MM.1S (cell line): ENCODE data around the gene TRIM54.
A peak's percentile ranks its signal among the peaks of the same experiment; 100 is the strongest.
"Not testable (repeated sequence)": the region's sequence is repeated elsewhere in the genome, so short reads cannot be mapped to it uniquely, and the experiment has no call there.

Experiments used
- DNase-seq: peaks from one replicate; pipeline ENCODE4 v3.0.0-alpha.2; 2015
- H2AFZ ChIP-seq: fragments of 300-600 bp; sonication (generic); 2 replicates; pipeline ENCODE4 v1.6.0; 2016; ENCODE audit warnings: antibody characterized with exemption, low read length
- H3F3A ChIP-seq: fragments of 300-600 bp; sonication (generic); 2 replicates; pipeline ENCODE4 v1.6.1; 2016; ENCODE audit warnings: mild to moderate bottlenecking, antibody characterized with exemption, low read length, moderate library complexity, mixed read lengths; ENCODE audit not compliant: insufficient read depth
- H3K27ac ChIP-seq: fragments of 300-600 bp; sonication (generic); 2 replicates; pipeline ENCODE4 v1.5.1; 2016; ENCODE audit warnings: mild to moderate bottlenecking, low read length
- H3K27me3 ChIP-seq: fragments of 300-600 bp; sonication (generic); replicated peaks from 2 replicates; pipeline ENCODE4 v1.6.0; 2016; ENCODE audit warnings: low read length; ENCODE audit not compliant: insufficient read depth
- H3K36me3 ChIP-seq: fragments of 300-600 bp; sonication (generic); replicated peaks from 2 replicates; pipeline ENCODE4 v1.6.1; 2016; ENCODE audit warnings: mild to moderate bottlenecking, low read length, mixed read lengths; ENCODE audit not compliant: insufficient read depth
- H3K4me1 ChIP-seq: fragments of 300-600 bp; sonication (generic); 2 replicates; pipeline ENCODE4 v1.6.1; 2016; ENCODE audit warnings: low read length, mixed read lengths
- H3K4me2 ChIP-seq: fragments of 300-600 bp; sonication (generic); 2 replicates; pipeline ENCODE4 v1.6.0; 2016; ENCODE audit warnings: low read depth, low read length
- H3K4me3 ChIP-seq: fragments of 300-600 bp; sonication (generic); 2 replicates; pipeline ENCODE4 v1.5.1; 2016; ENCODE audit warnings: low read length, mixed read lengths
- H3K79me2 ChIP-seq: fragments of 300-600 bp; sonication (generic); 2 replicates; pipeline ENCODE4 v1.6.1; 2016; ENCODE audit warnings: mixed run types, low read length, mixed read lengths
- H3K9ac ChIP-seq: fragments of 300-600 bp; sonication (generic); 2 replicates; pipeline ENCODE4 v1.6.1; 2016; ENCODE audit warnings: low read length, mixed read lengths
- H3K9me2 ChIP-seq: fragments of 300-600 bp; sonication (generic); replicated peaks from 2 replicates; pipeline ENCODE4 v1.6.1; 2016; ENCODE audit warnings: mild to moderate bottlenecking, low read length, mixed read lengths; ENCODE audit not compliant: insufficient read depth
- H3K9me3 ChIP-seq: fragments of 300-600 bp; sonication (generic); replicated peaks from 2 replicates; pipeline ENCODE4 v1.6.1; 2016; ENCODE audit warnings: mild to moderate bottlenecking, low read length, mixed read lengths; ENCODE audit not compliant: insufficient read depth
- H4K20me1 ChIP-seq: fragments of 300-600 bp; sonication (generic); 2 replicates; pipeline ENCODE4 v1.6.1; 2016; ENCODE audit warnings: mild to moderate bottlenecking, low read length, moderate library complexity, mixed read lengths; ENCODE audit not compliant: insufficient read depth
- EZH2 ChIP-seq: fragments of 300-600 bp; sonication (generic); optimal IDR thresholded peaks from 2 replicates; pipeline ENCODE3; 2017; ENCODE audit warnings: low read depth, mild to moderate bottlenecking, antibody characterized with exemption, low read length, mixed read lengths
- EZH2phosphoT487 ChIP-seq: fragments of 300-600 bp; sonication (generic); IDR thresholded peaks from 2 replicates; pipeline ENCODE4 v1.6.1; 2018; ENCODE audit warnings: antibody characterized with exemption, low read length
- TF ChIP-seq, protein P1 (sequence below): fragments of 300-600 bp; sonication (generic); IDR thresholded peaks from 2 replicates; pipeline ENCODE4 v1.5.1; 2016; ENCODE audit warnings: antibody characterized with exemption, low read length, mixed read lengths

Gene TRIM54

DNA sequence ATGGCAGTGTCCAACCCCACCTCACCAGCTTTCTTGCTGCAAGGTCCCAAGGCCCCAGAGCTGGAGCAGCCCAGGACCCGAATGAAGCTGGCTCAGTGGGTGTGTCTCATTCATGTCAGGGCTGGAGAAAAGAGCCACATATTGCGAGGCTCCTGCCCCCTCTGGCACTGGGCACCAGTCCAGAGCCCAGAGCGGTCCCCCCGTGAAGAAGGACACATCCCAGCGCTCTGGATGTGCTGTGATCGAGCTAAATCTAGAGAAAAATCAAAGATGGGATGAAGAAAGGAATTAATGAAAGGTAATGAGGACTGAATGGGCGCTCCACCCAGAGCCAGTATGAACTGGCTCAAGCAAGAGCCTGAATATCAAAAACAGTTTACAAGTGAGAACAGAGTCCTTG, 53.9 kb downstream of the TRIM54 start:
- H4K20me1 ChIP-seq, result no peaks in the 10 kb centered on the region
- no peaks in the 10 kb centered on the region for H3F3A ChIP-seq
- no peak for DNase-seq
- no peaks in the 10 kb centered on the region for H3K79me2 ChIP-seq
- H3K4me1 ChIP-seq, result no peaks in the 10 kb centered on the region
- H3K36me3 ChIP-seq, result peaks cover under 1% of the 10 kb centered on the region
- no peak overlapping the region for H3K27ac ChIP-seq
- H3K9me3 ChIP-seq, result no peaks in the 10 kb centered on the region
- TF ChIP-seq EZH2phosphoT487 (no peak), EZH2 (no peak)
- TF ChIP-seq, protein P1, sequence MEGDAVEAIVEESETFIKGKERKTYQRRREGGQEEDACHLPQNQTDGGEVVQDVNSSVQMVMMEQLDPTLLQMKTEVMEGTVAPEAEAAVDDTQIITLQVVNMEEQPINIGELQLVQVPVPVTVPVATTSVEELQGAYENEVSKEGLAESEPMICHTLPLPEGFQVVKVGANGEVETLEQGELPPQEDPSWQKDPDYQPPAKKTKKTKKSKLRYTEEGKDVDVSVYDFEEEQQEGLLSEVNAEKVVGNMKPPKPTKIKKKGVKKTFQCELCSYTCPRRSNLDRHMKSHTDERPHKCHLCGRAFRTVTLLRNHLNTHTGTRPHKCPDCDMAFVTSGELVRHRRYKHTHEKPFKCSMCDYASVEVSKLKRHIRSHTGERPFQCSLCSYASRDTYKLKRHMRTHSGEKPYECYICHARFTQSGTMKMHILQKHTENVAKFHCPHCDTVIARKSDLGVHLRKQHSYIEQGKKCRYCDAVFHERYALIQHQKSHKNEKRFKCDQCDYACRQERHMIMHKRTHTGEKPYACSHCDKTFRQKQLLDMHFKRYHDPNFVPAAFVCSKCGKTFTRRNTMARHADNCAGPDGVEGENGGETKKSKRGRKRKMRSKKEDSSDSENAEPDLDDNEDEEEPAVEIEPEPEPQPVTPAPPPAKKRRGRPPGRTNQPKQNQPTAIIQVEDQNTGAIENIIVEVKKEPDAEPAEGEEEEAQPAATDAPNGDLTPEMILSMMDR, result no peak
- H3K4me2 ChIP-seq, result no peak overlapping the region
- no peak overlapping the region for H2AFZ ChIP-seq
- no peaks in the 10 kb centered on the region for H3K9me2 ChIP-seq
- no peak overlapping the region for H3K9ac ChIP-seq
- no peak overlapping the region for H3K4me3 ChIP-seq
- no peaks in the 10 kb centered on the region for H3K27me3 ChIP-seq

DNA sequence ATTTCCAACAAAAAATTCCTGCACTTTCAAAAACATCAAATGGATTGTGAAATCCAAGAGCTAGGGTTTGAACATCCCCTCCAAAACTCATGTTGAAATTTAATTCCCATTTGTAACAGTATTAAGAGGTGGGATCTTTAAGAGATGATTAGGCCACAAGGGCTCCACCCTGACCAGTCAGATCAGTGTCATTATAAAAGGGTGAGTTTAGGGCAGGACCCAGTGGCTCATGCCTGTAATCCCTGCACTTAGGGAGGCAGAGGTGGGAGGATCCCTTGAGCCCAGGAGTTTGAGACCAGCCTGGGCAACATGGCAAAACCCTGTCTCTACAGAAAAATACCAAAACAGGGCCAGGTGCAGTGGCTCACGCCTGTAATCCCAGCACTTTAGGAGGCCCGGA, 65.4 kb downstream of the TRIM54 start:
- Histone ChIP-seq H3K79me2 (peaks cover 94% of the 10 kb centered on the region), H3K9ac (no peak overlapping the region), H3K9me2 (no peaks in the 10 kb centered on the region), H3K27ac (no peak overlapping the region), H3K4me3 (no peak overlapping the region), H3K4me1 (peaks cover 18% of the 10 kb centered on the region), H3K4me2 (no peak overlapping the region), H3K9me3 (no peaks in the 10 kb centered on the region), H3K27me3 (no peaks in the 10 kb centered on the region), H3F3A (peaks cover 9% of the 10 kb centered on the region; the same call in 1 of the 2 replicates), H3K36me3 (no peaks in the 10 kb centered on the region), H2AFZ (no peak overlapping the region), H4K20me1 (no peaks in the 10 kb centered on the region)
- TF ChIP-seq, protein P1, result no peak
- TF ChIP-seq EZH2, result no peak
- no peak for TF ChIP-seq EZH2phosphoT487
- no peak for DNase-seq

DNA sequence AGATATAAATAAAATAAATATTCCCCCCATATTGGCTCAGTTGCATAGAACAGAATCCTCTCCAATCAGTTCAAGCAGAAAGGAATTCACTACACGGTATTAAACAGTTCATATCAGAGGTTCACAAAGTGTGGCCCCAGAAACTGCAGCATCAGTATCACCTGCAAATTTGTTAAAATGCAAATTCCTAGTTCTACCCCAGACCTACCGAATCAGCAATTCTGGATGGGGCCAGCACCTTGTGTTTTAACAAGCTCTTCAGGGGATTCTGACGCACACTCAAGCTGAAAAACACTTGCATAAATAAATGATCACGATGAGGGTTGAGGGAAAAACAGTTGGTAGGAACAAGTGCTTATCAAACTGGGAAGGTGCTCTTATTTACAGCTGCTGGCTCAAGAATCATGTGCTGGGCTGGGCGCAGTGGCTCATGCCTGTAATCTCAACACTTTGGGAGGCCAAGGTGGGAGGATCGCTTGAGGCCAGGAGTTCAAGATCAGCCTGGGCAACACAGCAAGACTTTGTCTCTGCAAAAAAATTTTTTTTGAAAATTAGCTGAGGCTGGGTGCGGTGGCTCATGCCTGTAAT, 68.0 kb downstream of the TRIM54 start:
- Histone ChIP-seq H3K9me2 (no peaks in the 10 kb centered on the region), H3K4me3 (no peak overlapping the region), H4K20me1 (no peaks in the 10 kb centered on the region), H2AFZ (no peak overlapping the region), H3F3A (peaks cover 9% of the 10 kb centered on the region; the same call in 1 of the 2 replicates), H3K27ac (peak overlapping the region; percentile 69; the same call in 1 of the 2 replicates), H3K36me3 (no peaks in the 10 kb centered on the region), H3K79me2 (peaks cover 94% of the 10 kb centered on the region), H3K9ac (no peak overlapping the region), H3K4me1 (peaks cover 18% of the 10 kb centered on the region), H3K27me3 (no peaks in the 10 kb centered on the region), H3K4me2 (peak overlapping the region; percentile 39), H3K9me3 (no peaks in the 10 kb centered on the region)
- peak; percentile 81 for DNase-seq
- TF ChIP-seq EZH2 (no peak), EZH2phosphoT487 (no peak)

DNA sequence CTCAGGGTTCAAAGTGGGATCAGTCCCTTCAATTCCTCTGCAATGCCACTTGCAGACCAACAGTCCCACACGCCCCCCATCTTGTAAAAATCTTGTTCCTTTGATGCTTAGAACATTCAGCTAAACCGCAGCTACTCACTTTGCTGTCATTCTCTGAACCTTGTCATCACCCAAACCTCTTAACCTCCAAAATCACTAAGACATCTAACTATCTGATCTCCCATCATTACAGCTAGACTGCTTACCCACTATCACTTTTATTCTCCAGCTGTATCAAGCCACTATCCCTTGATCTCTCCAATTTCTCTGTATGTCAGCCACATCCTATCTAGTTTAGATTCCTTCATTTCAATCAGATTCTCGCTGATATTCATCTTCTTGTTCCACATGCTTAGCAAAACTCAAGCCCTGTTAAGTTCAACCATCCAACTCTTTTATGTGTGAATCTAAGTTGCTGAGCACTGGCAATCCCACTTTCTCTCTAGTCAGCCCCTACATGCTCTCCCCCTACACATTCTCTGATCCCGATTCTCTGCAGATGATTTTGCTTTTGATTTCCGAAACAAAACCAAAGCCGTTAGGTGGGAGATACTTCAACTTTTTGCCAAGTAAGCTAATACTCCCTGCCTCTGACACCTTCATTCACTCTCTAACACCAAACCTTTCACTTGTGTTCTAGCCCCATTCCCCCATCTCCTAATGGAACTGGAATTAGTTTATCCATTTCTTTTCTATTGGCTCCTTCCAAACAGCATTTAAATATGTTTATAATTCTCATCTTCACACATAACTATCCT, 69.8 kb downstream of the TRIM54 start:
- TF ChIP-seq EZH2phosphoT487 (no peak), EZH2 (no peak)
- TF ChIP-seq, protein P1, result no peak
- Histone ChIP-seq H3K27me3 (no peaks in the 10 kb centered on the region), H3K27ac (no peak overlapping the region; the same call in 1 of the 2 replicates), H4K20me1 (no peaks in the 10 kb centered on the region), H3K4me1 (peaks cover 18% of the 10 kb centered on the region), H2AFZ (no peak overlapping the region), H3K9me3 (no peaks in the 10 kb centered on the region), H3K9me2 (no peaks in the 10 kb centered on the region), H3K4me3 (no peak overlapping the region), H3K9ac (no peak overlapping the region), H3K4me2 (no peak overlapping the region), H3K79me2 (peaks cover 93% of the 10 kb centered on the region), H3F3A (peaks cover 21% of the 10 kb centered on the region), H3K36me3 (no peaks in the 10 kb centered on the region)
- no peak for DNase-seq

DNA sequence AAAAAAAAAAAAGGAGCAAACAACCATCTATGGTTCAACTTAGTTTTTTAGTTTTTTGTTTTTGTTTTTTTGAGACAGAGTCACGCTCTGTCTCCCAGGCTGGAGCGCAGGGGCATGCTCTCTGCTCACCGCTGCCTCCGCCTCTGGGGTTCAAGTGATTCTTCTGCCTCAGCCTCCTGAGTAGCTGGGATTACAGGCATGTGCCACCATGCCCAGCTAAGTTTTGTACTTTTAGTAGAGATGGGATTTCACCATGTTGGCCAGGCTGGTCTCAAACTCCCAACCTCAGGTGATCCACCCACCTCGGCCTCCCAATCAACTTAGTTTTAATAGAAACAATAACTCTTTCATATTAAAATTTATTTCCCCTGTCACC, 71.1 kb downstream of the TRIM54 start:
- H3K27me3 ChIP-seq, H3K27ac ChIP-seq, H4K20me1 ChIP-seq, H3K4me2 ChIP-seq, H3K9ac ChIP-seq, H3K36me3 ChIP-seq, H2AFZ ChIP-seq, H3K9me2 ChIP-seq, H3K4me3 ChIP-seq, H3K9me3 ChIP-seq, DNase-seq: not testable (repeated sequence)
- Histone ChIP-seq H3K79me2 (peaks cover 93% of the 10 kb centered on the region), H3F3A (peaks cover 22% of the 10 kb centered on the region), H3K4me1 (peaks cover 18% of the 10 kb centered on the region)
